NK-92 treated with Interleukin-12 subunit alpha and Interleukin-12 subunit beta, amount 100 ng/mL, for 24 hours (cell line): ENCODE measurements around the gene EVA1B.

Experiments
- DNase-seq: peaks from one replicate; lab custom pipeline; 2025; lab: John Stamatoyannopoulos, UW

EVA1B gene

DNA sequence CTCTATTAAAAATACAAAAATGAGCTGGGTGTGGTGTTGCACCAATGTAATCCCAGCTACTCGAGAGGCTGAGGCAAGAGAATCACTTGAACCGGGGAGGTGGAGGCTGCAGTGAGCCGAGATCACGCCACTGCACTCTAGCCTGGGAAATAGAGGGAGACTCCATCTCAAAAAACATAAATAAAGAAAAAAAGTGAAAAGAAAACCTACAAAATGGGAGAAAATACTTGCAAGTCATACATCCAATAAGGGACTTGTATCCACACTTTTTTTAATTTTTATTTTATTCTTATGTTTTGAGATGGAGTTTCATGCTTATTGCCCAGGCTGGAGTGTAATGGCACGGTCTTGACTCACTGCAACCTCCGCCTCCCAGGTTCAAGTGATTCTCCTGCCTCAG, 46.8 kb downstream of the EVA1B start:
- DNase-seq, result no peak

DNA sequence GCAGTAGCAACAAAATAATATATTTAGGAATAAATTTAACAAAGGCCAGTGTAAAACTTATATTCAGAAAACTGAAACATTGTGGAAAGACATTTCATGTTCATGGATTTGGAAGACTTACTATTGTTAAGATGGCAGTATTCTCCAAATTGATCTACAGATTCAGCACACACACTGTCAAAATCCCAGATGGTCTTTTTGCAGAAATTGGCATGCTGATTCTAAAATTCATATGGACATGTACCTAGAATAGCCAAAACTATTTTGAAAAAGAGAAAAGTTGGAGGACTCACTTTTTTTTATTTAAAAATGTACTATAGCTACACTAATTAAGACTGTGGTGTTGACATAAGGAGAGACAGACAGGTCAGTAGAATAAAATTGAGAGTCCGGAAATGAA, 49.2 kb downstream of the EVA1B start:
- DNase-seq, result no peak

DNA sequence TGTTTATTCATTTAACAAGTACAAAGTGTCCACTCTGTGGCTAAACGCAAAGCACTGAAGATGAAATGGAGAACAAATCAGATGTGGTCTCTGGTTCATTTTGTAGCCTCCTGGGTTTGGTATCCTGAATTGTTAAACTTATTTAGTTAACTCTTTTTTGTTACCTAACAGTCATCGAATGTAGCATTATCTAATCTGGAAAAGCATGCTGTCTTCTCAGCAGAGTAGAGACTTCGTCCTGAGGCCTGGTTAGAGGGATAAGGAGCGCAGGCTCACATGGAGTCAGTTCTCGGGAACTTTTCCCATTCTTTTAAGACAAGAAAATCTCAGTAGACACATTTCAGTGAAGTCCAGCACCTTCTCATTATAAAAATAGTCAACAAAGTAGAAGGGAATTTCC, 50.4 kb downstream of the EVA1B start:
- no peak for DNase-seq
